Measurements from ENCODE around the gene KLK1. TPM values are rescaled to one million over a fixed set of nuclear protein-coding genes. Genes with fewer than 3 reads are reported as not detected.
A peak's percentile ranks its signal among the peaks of the same experiment; 100 is the strongest.

Gene KLK1
- total RNA-seq, 1 experiment from 2014 or later, result not detected

DNA sequence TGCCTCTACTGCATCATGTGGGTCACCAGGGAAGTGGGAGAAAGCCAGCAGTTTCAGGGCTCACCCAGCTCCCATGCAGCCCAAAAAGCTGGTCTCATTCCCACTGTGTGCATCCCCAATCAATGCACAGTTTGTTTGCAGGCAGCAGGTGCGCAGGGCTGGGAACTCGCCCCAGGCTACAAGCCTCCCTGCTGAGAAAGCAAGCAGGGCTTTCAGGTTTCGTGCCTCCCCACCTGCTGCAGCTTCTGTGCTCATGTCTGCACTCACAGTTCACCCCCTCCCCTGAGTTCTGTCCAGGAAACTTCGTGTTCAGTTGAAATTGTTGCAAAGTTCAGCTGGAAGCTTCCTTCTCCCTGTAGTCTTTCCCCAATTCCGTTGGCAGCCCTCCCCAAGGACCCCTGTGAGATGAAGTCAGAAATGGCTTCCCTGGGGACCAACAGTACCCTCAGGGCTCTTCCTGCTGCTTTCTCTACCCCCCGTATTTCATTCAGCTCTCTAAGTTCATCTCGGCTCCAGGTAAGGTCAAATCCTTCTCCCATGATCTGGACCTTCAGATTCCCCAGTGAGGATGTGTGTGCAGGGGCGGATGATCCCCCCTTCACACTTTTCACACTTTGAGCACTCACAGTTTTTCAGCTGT, 20.8 kb upstream of the KLK1 start:
- intact Hi-C loops (cut with micrococcal nuclease; ENCODE audit: unreplicated experiment), result no loop called here
- peaks cover 67% of the 10 kb centered on the region for H3K27me3 ChIP-seq (ENCODE audit: insufficient read depth, low read depth)
- peaks cover 10% of the 10 kb centered on the region; the same call in 1 of the 2 replicates for H3F3A ChIP-seq (ENCODE audit: insufficient read depth, low read depth)
- peak overlapping the region; percentile 65 for H3K4me2 ChIP-seq
- H3K36me3 ChIP-seq (ENCODE audit: low read depth), result no peaks in the 10 kb centered on the region
- peaks cover 15% of the 10 kb centered on the region for H3K4me1 ChIP-seq (replicated peaks; ENCODE audit: insufficient read depth)
- H3K27ac ChIP-seq, result no peak overlapping the region
- H3K9me3 ChIP-seq (ENCODE audit: insufficient read depth, low read depth), result no peaks in the 10 kb centered on the region
- no peaks in the 10 kb centered on the region; the same call in 1 of the 2 replicates for H4K20me1 ChIP-seq (ENCODE audit: insufficient read depth)
- H3K4me3 ChIP-seq, result no peak overlapping the region; the same call in 1 of the 2 replicates
- no peak overlapping the region for H2AFZ ChIP-seq
- peak; percentile 19 to 87 for DNase-seq
- H3K79me2 ChIP-seq (ENCODE audit: low read depth), result no peaks in the 10 kb centered on the region
- no TSS peak for BruUV-seq (replicated peaks)
- TF ChIP-seq, protein P1, sequence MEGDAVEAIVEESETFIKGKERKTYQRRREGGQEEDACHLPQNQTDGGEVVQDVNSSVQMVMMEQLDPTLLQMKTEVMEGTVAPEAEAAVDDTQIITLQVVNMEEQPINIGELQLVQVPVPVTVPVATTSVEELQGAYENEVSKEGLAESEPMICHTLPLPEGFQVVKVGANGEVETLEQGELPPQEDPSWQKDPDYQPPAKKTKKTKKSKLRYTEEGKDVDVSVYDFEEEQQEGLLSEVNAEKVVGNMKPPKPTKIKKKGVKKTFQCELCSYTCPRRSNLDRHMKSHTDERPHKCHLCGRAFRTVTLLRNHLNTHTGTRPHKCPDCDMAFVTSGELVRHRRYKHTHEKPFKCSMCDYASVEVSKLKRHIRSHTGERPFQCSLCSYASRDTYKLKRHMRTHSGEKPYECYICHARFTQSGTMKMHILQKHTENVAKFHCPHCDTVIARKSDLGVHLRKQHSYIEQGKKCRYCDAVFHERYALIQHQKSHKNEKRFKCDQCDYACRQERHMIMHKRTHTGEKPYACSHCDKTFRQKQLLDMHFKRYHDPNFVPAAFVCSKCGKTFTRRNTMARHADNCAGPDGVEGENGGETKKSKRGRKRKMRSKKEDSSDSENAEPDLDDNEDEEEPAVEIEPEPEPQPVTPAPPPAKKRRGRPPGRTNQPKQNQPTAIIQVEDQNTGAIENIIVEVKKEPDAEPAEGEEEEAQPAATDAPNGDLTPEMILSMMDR (conservative IDR thresholded peaks at IDR 0.05), result no peak
- no peak for TF ChIP-seq EZH2 (IDR thresholded peaks at IDR 0.05; ENCODE audit: low read depth)
- H3K9me2 ChIP-seq (ENCODE audit: insufficient read depth), result no peaks in the 10 kb centered on the region
- POLR2A ChIA-PET (ENCODE audit: unreplicated experiment), result no interaction called here
- CTCF ChIA-PET, result no interaction called here

DNA sequence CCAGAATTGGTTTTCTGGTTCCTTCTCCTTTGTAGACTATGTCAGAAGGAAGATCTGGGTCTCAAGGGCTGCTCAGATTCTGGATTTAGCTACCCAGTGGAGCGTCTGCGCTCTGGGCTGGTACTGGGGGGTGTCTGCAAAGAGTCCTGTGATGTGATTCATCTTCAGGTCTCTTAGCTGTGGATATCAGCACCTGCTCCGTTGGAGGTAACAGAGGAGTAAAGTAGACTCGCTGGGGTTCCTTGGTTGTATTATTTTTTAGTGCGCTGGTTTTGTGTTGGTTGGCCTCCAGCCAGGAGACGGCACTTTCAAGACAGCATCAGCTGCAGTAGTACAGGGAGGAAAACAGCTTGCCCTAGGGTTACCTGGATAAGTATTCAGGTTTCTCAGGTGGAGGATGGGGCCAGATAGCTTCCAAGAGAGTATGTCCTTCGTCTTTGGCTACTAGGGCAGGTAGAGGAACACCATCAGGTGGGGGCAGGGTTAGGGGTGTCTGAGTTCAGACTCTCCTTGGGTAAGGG, 20.2 kb upstream of the KLK1 start:
- no TSS peak for BruUV-seq (replicated peaks)
- peak overlapping the region; percentile 65 for H3K4me2 ChIP-seq
- no peaks in the 10 kb centered on the region for H3K9me2 ChIP-seq (ENCODE audit: insufficient read depth)
- DNase-seq, result peak in 1 of 2 experiments; percentile 60
- intact Hi-C loops (cut with micrococcal nuclease; ENCODE audit: unreplicated experiment), result no loop called here
- peaks cover 15% of the 10 kb centered on the region for H3K4me1 ChIP-seq (replicated peaks; ENCODE audit: insufficient read depth)
- H3F3A ChIP-seq (ENCODE audit: insufficient read depth, low read depth), result peaks cover 10% of the 10 kb centered on the region; the same call in 1 of the 2 replicates
- CTCF ChIA-PET, result no interaction called here
- H3K36me3 ChIP-seq (ENCODE audit: low read depth), result no peaks in the 10 kb centered on the region
- H3K9me3 ChIP-seq (ENCODE audit: insufficient read depth, low read depth), result no peaks in the 10 kb centered on the region
- H3K4me3 ChIP-seq, result no peak overlapping the region
- TF ChIP-seq, protein P1 (conservative IDR thresholded peaks at IDR 0.05), result no peak
- no peak for TF ChIP-seq EZH2 (IDR thresholded peaks at IDR 0.05; ENCODE audit: low read depth)
- peaks cover 62% of the 10 kb centered on the region for H3K27me3 ChIP-seq (ENCODE audit: insufficient read depth, low read depth)
- H4K20me1 ChIP-seq (ENCODE audit: insufficient read depth), result no peaks in the 10 kb centered on the region; the same call in 1 of the 2 replicates
- no peak overlapping the region for H3K27ac ChIP-seq
- no peaks in the 10 kb centered on the region for H3K79me2 ChIP-seq (ENCODE audit: low read depth)
- POLR2A ChIA-PET (ENCODE audit: unreplicated experiment), result no interaction called here
- H2AFZ ChIP-seq, result no peak overlapping the region

GRCh38 chr19:50843205-50843604, 19.6 kb upstream of the KLK1 start:
- H3K4me2 ChIP-seq, result peak overlapping the region; percentile 65; the same call in 1 of the 2 replicates
- peaks cover 57% of the 10 kb centered on the region for H3K27me3 ChIP-seq (ENCODE audit: insufficient read depth, low read depth)
- H3K27ac ChIP-seq, result no peak overlapping the region
- peaks cover 10% of the 10 kb centered on the region; the same call in 1 of the 2 replicates for H3F3A ChIP-seq (ENCODE audit: insufficient read depth, low read depth)
- TF ChIP-seq EZH2 (IDR thresholded peaks at IDR 0.05; ENCODE audit: low read depth), result no peak
- TF ChIP-seq, protein P1 (conservative IDR thresholded peaks at IDR 0.05), result no peak
- H3K4me3 ChIP-seq, result no peak overlapping the region
- no peaks in the 10 kb centered on the region for H3K79me2 ChIP-seq (ENCODE audit: low read depth)
- no peaks in the 10 kb centered on the region for H3K9me2 ChIP-seq (ENCODE audit: insufficient read depth)
- ChIA-PET CTCF (no interaction called here), POLR2A (ENCODE audit: unreplicated experiment) (no interaction called here)
- intact Hi-C loops (cut with micrococcal nuclease; ENCODE audit: unreplicated experiment), result no loop called here
- no peak for DNase-seq
- no TSS peak for BruUV-seq (replicated peaks)
- H3K4me1 ChIP-seq (replicated peaks; ENCODE audit: insufficient read depth), result peaks cover 15% of the 10 kb centered on the region
- no peaks in the 10 kb centered on the region for H3K36me3 ChIP-seq (ENCODE audit: low read depth)
- H3K9me3 ChIP-seq (ENCODE audit: insufficient read depth, low read depth), result no peaks in the 10 kb centered on the region
- H2AFZ ChIP-seq, result no peak overlapping the region
- H4K20me1 ChIP-seq (ENCODE audit: insufficient read depth), result no peaks in the 10 kb centered on the region
